Neutrophil (primary cell): Measurements from ENCODE around the gene ZNF22.

Experiments used
- H3K27ac ChIP-seq: fragments of 200-600 bp; sonication (generic); 2 replicates; pipeline ENCODE4 v1.5.1; 2016; ENCODE audit warnings: mild to moderate bottlenecking, moderate library complexity
- H3K27me3 ChIP-seq: fragments of 200-600 bp; sonication (generic); 2 replicates; pipeline ENCODE4 v1.6.0; 2016; ENCODE audit warnings: mild to moderate bottlenecking
- H3K36me3 ChIP-seq: fragments of 200-600 bp; sonication (generic); 2 replicates; pipeline ENCODE4 v1.5.1; 2017
- H3K4me1 ChIP-seq, 2 experiments: fragments of 200-600 bp in 1 of 2; sonication (generic) in 1 of 2; 1 replicate in 1 of 2; 2 replicates in 1 of 2; pipeline versions ENCODE4 v1.5.1 to v1.6.1; 2013 to 2016; ENCODE audit warnings: low read depth in 1 of 2, low read length in 1 of 2, mild to moderate bottlenecking in 1 of 2, moderate library complexity in 1 of 2; ENCODE audit not compliant: control insufficient read depth in 1 of 2, insufficient read depth in 1 of 2
- H3K4me3 ChIP-seq, 2 experiments: fragments of 200-600 bp in 1 of 2; sonication (generic) in 1 of 2; 1 replicate in 1 of 2; 2 replicates in 1 of 2; pipeline ENCODE4 v1.5.1; 2013 to 2016; ENCODE audit warnings: low read depth in 1 of 2, low read length in 1 of 2, mild to moderate bottlenecking in 1 of 2, moderate library complexity in 1 of 2
- H3K9me3 ChIP-seq: fragments of 200-600 bp; sonication (generic); 2 replicates; pipeline ENCODE4 v1.5.1; 2016
- TF ChIP-seq, protein P1 (sequence below): fragments of 200-600 bp; sonication (generic); IDR thresholded peaks from 2 replicates; pipeline ENCODE4 v1.5.1; 2016; ENCODE audit warnings: antibody characterized with exemption

ZNF22 gene

GRCh38 chr10:44959247-44960087 lies 41.3 kb upstream of the ZNF22 start, which contains the start of gene RASSF4:
Gene RASSF4, plus strand, starts transcription at chr10:44959802. Its CDS starts 10,401 bp downstream, at chr10:44970203.
- Histone ChIP-seq H3K27ac (peak within 1 kb of the TSS; percentile 85), H3K4me3 (peak within 1 kb of the TSS; percentile 84 to 99), H3K27me3 (no peaks in the 10 kb centered on the region), H3K36me3 (peaks cover 6% of the 10 kb centered on the region), H3K9me3 (no peaks in the 10 kb centered on the region), H3K4me1 (peaks cover 36 to 37% of the 10 kb centered on the region in 2 experiments)
- TF ChIP-seq, protein P1, sequence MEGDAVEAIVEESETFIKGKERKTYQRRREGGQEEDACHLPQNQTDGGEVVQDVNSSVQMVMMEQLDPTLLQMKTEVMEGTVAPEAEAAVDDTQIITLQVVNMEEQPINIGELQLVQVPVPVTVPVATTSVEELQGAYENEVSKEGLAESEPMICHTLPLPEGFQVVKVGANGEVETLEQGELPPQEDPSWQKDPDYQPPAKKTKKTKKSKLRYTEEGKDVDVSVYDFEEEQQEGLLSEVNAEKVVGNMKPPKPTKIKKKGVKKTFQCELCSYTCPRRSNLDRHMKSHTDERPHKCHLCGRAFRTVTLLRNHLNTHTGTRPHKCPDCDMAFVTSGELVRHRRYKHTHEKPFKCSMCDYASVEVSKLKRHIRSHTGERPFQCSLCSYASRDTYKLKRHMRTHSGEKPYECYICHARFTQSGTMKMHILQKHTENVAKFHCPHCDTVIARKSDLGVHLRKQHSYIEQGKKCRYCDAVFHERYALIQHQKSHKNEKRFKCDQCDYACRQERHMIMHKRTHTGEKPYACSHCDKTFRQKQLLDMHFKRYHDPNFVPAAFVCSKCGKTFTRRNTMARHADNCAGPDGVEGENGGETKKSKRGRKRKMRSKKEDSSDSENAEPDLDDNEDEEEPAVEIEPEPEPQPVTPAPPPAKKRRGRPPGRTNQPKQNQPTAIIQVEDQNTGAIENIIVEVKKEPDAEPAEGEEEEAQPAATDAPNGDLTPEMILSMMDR: peak; percentile 52

DNA sequence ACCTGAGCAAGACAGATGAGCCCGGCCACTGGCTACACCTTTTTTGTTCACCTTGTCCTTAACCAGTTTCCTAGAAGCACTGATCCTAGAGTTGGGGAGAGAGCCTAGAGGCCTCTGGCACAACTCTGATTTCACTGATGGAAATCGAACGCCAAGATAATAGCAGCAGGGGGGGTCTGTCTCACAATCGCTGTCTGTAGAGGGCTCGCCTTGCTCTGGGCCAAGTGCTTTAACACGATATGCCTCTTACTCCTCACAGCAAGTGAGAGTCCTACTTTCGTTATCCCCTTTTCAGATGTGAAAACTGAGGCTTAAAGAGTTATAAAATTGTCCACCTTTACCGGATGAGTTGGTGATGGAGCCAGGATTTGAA lies 40.6 kb upstream of the ZNF22 start:
- H3K4me1 ChIP-seq: peaks cover 36% of the 10 kb centered on the region in 2 experiments
- peak overlapping the region; percentile 85 for H3K27ac ChIP-seq
- TF ChIP-seq, protein P1: no peak

GRCh38 chr10:44960482-44961229 lies 40.1 kb upstream of the ZNF22 start:
- peak overlapping the region; percentile 8 for H3K27ac ChIP-seq
- peaks cover 31 to 36% of the 10 kb centered on the region in 2 experiments for H3K4me1 ChIP-seq
- TF ChIP-seq, protein P1: no peak
- no peaks in the 10 kb centered on the region for H3K27me3 ChIP-seq
- peaks cover 3% of the 10 kb centered on the region for H3K36me3 ChIP-seq
- no peaks in the 10 kb centered on the region for H3K9me3 ChIP-seq
- no peak overlapping the region for H3K4me3 ChIP-seq

More for the DNA sequence above, 40.6 kb upstream of the ZNF22 start:
- Histone ChIP-seq H3K9me3 (no peaks in the 10 kb centered on the region), H3K36me3 (peaks cover 6% of the 10 kb centered on the region), H3K27me3 (no peaks in the 10 kb centered on the region), H3K4me3 (peak overlapping the region; percentile 84 to 99)

GRCh38 chr10:44961230-44961571 lies 39.5 kb upstream of the ZNF22 start:
- TF ChIP-seq, protein P1: no peak
- Histone ChIP-seq H3K27ac (peak overlapping the region; percentile 8), H3K4me1 (peaks cover 36 to 37% of the 10 kb centered on the region in 2 experiments), H3K9me3 (no peaks in the 10 kb centered on the region), H3K4me3 (no peak overlapping the region), H3K27me3 (no peaks in the 10 kb centered on the region), H3K36me3 (no peaks in the 10 kb centered on the region)

GRCh38 chr10:44961931-44962750 lies 38.6 kb upstream of the ZNF22 start:
- Histone ChIP-seq H3K4me1 (peaks cover 45 to 46% of the 10 kb centered on the region in 2 experiments), H3K4me3 (no peak overlapping the region), H3K36me3 (no peaks in the 10 kb centered on the region), H3K27me3 (no peaks in the 10 kb centered on the region), H3K27ac (no peak overlapping the region), H3K9me3 (no peaks in the 10 kb centered on the region)
- TF ChIP-seq, protein P1: no peak
